HuH-7.5 (cell line): ENCODE results near the gene MED28.

Source experiments
- DNase-seq: peaks from one replicate; pipeline ENCODE4 v3.0.0; 2011; ENCODE audit warnings: low spot score

The MED28 gene

GRCh38 chr4:17667253-17667652 is 52.8 kb downstream of the MED28 start:
- DNase-seq: no peak

GRCh38 chr4:17667653-17668201 is 53.3 kb downstream of the MED28 start:
- DNase-seq: no peak

GRCh38 chr4:17670423-17670822 is 56.0 kb downstream of the MED28 start:
- DNase-seq: no peak

DNA sequence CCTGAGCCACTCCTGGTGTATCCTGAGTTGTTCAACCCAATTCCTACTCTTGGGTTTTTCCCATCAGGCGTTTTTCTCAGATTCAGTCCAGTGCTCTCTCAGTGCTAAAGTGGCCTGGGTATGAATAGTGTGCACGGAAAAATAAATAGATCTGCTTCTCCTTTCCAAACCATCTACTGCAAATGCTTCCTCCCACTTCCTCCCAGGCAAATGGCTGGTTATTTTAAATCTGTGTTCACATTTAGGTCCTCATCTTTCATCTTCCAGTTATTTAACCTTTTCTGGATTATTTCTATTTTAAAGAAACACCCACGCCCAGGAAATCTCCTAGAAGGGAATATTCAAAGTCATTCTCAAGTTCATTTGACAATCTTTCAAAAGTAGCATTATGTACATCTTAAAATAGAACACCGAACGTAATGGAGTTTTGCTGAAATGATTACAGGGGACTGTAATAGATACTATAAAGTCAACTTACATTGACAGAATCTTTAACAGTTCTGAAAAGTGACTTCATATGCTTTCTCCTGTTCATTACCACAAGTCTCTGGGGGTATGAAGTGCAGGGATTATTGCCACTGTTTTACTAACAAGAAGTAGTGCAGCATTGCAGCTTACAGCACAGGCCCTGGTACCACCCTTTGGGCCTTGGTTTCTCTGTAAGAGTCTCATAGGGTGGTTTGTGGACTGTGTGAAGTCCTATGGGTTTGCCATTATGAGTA is 66.3 kb downstream of the MED28 start:
- DNase-seq: no peak

DNA sequence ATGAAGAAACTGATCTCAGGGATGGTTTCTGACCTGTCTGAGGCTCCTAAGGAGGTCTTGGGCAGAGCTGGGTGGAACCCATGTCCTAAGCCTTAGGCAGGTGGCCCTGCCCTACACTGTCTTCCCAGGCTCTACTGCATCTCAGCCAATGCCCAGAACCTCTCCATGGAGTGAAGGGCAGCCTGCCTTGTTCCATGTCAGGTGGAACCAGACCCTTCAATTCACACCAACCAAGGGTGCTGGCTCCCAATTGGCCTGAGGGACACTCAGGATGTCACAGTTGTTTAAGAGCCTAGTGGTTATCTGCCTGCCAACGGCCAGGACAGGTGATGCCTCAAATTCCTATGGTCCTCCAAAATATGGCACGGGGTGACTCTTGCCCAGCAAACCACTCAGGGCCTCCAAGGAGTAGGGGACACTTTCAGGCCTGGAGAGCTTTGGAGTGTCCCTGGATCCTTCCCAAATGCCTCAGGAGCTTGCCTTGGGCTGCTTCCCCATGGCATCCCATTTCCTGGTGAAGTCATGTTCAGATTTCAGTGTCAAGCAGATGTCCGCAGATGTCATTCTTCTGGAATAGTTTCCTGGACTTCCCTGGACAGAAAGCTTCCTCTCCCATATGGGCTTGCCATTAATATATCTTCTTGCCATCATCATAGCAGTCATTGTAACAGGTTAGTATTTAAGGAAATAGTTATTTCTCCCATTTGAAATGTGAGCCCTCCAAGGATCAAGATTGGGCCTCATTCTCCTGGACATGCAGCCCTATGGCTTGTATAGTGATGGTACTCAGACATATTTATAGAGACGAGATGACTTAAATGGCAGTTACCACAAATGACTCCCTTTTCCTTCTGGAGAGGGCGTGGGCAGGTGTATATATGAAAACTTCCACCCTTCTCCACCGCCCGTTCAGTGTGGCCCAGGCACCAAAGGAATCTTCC is 67.1 kb downstream of the MED28 start:
- no peak for DNase-seq

- no peak for DNase-seq
Measured at GRCh38 chr4:17682222-17682566, 67.8 kb downstream of the MED28 start.
